OCI-M2 (cell line): Measurements from ENCODE around the gene FBXO48.

ENCODE experiments used
- DNase-seq: peaks from one replicate; lab custom pipeline; 2025; ENCODE audit not compliant: unreplicated experiment; lab: John Stamatoyannopoulos, UW

FBXO48 gene

GRCh38 chr2:68414876-68415275 lies 52.2 kb downstream of the FBXO48 start:
- DNase-seq: peak; percentile 75

GRCh38 chr2:68414452-68414851 lies 52.6 kb downstream of the FBXO48 start:
- no peak for DNase-seq

- DNase-seq: no peak
Measured at GRCh38 chr2:68413466-68413865, 53.6 kb downstream of the FBXO48 start.

GRCh38 chr2:68412127-68412819 lies 54.8 kb downstream of the FBXO48 start:
- no peak for DNase-seq

GRCh38 chr2:68411397-68412126 lies 55.5 kb downstream of the FBXO48 start:
- peak; percentile 10 for DNase-seq
